H9 (cell line): ENCODE results near the gene NHSL1. TPM values are rescaled to one million over a fixed set of nuclear protein-coding genes. Genes with fewer than 3 reads are reported as not detected.

Source experiments
- DNase-seq: peaks from one replicate; pipeline ENCODE4 v3.0.0-alpha.2; 2017
- H2AFZ ChIP-seq: one replicate; pipeline ENCODE4 v1.6.1; 2013; ENCODE audit warnings: mild to moderate bottlenecking, low read length, control low read depth, moderate library complexity
- H2AK5ac ChIP-seq: 2 replicates; pipeline ENCODE4 v1.6.1; 2013; ENCODE audit warnings: low read length, control low read depth, mixed read lengths; ENCODE audit not compliant: insufficient read length
- H2BK120ac ChIP-seq: one replicate; pipeline ENCODE4 v1.6.1; 2013; ENCODE audit warnings: low read depth, mild to moderate bottlenecking, low read length, control low read depth, inconsistent platforms; ENCODE audit not compliant: poor library complexity, severe bottlenecking
- H2BK12ac ChIP-seq: 2 replicates; pipeline ENCODE4 v1.6.1; 2013; ENCODE audit warnings: low read length, control low read depth, mixed read lengths, low read depth; ENCODE audit not compliant: insufficient read length
- H2BK15ac ChIP-seq: 2 replicates; pipeline ENCODE4 v1.6.1; 2013; ENCODE audit warnings: low read depth, low read length, control low read depth
- H2BK20ac ChIP-seq: one replicate; pipeline ENCODE4 v1.6.1; 2013; ENCODE audit warnings: low read depth, mild to moderate bottlenecking, low read length, control low read depth, inconsistent platforms; ENCODE audit not compliant: poor library complexity, severe bottlenecking
- H2BK5ac ChIP-seq: 2 replicates; pipeline ENCODE4 v1.6.1; 2013; ENCODE audit warnings: low read length, control low read depth, mixed read lengths; ENCODE audit not compliant: insufficient read length
- H3K14ac ChIP-seq: 2 replicates; pipeline ENCODE4 v1.6.1; 2013; ENCODE audit warnings: low read length, control low read depth; ENCODE audit not compliant: insufficient read depth
- H3K18ac ChIP-seq: 2 replicates; pipeline ENCODE4 v1.6.1; 2013; ENCODE audit warnings: low read depth, mild to moderate bottlenecking, mixed read lengths, low read length, control low read depth; ENCODE audit not compliant: insufficient read length
- H3K23ac ChIP-seq: 2 replicates; pipeline ENCODE4 v1.6.1; 2013; ENCODE audit warnings: low read length, control low read depth, mixed read lengths, low read depth; ENCODE audit not compliant: insufficient read length
- H3K23me2 ChIP-seq: 2 replicates; pipeline ENCODE4 v1.6.1; 2013; ENCODE audit warnings: low read depth, mild to moderate bottlenecking, mixed read lengths, low read length, control low read depth; ENCODE audit not compliant: insufficient read length, poor library complexity, severe bottlenecking
- H3K27ac ChIP-seq: 2 replicates; pipeline ENCODE4 v1.5.1; 2013; ENCODE audit warnings: low read length, control low read depth, mixed read lengths, low read depth; ENCODE audit not compliant: insufficient read length
- H3K27me3 ChIP-seq: 2 replicates; pipeline ENCODE4 v1.6.1; 2013; ENCODE audit warnings: low read length, control low read depth, inconsistent platforms; ENCODE audit not compliant: insufficient read depth
- H3K4ac ChIP-seq: 2 replicates; pipeline ENCODE4 v1.6.1; 2013; ENCODE audit warnings: low read depth, mild to moderate bottlenecking, control low read depth, inconsistent platforms, low read length, moderate library complexity
- H3K4me1 ChIP-seq: 2 replicates; pipeline ENCODE4 v1.6.1; 2013; ENCODE audit warnings: low read length, control low read depth, inconsistent platforms; ENCODE audit not compliant: insufficient read depth
- H3K4me2 ChIP-seq: 2 replicates; pipeline ENCODE4 v1.6.1; 2013; ENCODE audit warnings: low read length, control low read depth, mixed read lengths; ENCODE audit not compliant: insufficient read length, insufficient read depth
- H3K56ac ChIP-seq: 2 replicates; pipeline ENCODE4 v1.6.1; 2013; ENCODE audit warnings: low read depth, mild to moderate bottlenecking, mixed read lengths, low read length, control low read depth; ENCODE audit not compliant: insufficient read length
- H3K79me1 ChIP-seq: 2 replicates; pipeline ENCODE4 v1.6.1; 2013; ENCODE audit warnings: low read depth, mild to moderate bottlenecking, moderate library complexity, low read length, control low read depth, inconsistent platforms; ENCODE audit not compliant: insufficient read depth, poor library complexity, severe bottlenecking
- H3K79me2 ChIP-seq: 2 replicates; pipeline ENCODE4 v1.6.1; 2013; ENCODE audit warnings: low read length, control low read depth, inconsistent platforms; ENCODE audit not compliant: insufficient read depth
- H3K9ac ChIP-seq: 2 replicates; pipeline ENCODE4 v1.6.1; 2013; ENCODE audit warnings: low read length, control low read depth, mixed read lengths; ENCODE audit not compliant: insufficient read length; ENCODE audit errors: extremely low read depth
- H3K9me3 ChIP-seq: one replicate; pipeline ENCODE4 v1.6.1; 2013; ENCODE audit warnings: low read depth, low read length, inconsistent platforms; ENCODE audit not compliant: control insufficient read depth
- H3T11ph ChIP-seq: one replicate; pipeline ENCODE4 v1.6.1; 2013; ENCODE audit warnings: mild to moderate bottlenecking, low read length, control low read depth, inconsistent platforms
- H4K20me1 ChIP-seq: one replicate; pipeline ENCODE4 v1.6.1; 2013; ENCODE audit not compliant: control insufficient read depth, insufficient read length, insufficient read depth
- H4K5ac ChIP-seq: 2 replicates; pipeline ENCODE4 v1.6.1; 2013; ENCODE audit warnings: low read depth, mild to moderate bottlenecking, mixed read lengths, low read length, control low read depth; ENCODE audit not compliant: insufficient read length
- H4K8ac ChIP-seq: replicated peaks from 2 replicates; pipeline ENCODE4 v1.6.1; 2013; ENCODE audit warnings: low read length, control low read depth, mixed read lengths, low read depth; ENCODE audit not compliant: insufficient read length
- H4K91ac ChIP-seq: 2 replicates; pipeline ENCODE4 v1.6.1; 2013; ENCODE audit warnings: low read depth, mild to moderate bottlenecking, moderate library complexity, mixed read lengths, low read length, control low read depth; ENCODE audit not compliant: insufficient read length
- H3K27ac Mint-ChIP-seq, 3 experiments: 2 replicates in 2 of 3; 3 replicates in 1 of 3; pipeline ENCODE4 v1.8.0; 2020 to 2021; ENCODE audit warnings: mixed read lengths in 3 of 3, mild to moderate bottlenecking in 1 of 3, moderate library complexity in 1 of 3
- H3K27me3 Mint-ChIP-seq: 2 replicates; pipeline ENCODE4 v1.8.0; 2021; ENCODE audit warnings: low read depth, mild to moderate bottlenecking, moderate library complexity, mixed read lengths
- H3K36me3 Mint-ChIP-seq, 3 experiments: 2 replicates in 2 of 3; 3 replicates in 1 of 3; pipeline ENCODE4 v1.8.0; 2020 to 2021; ENCODE audit warnings: low read depth in 3 of 3, mixed read lengths in 3 of 3; ENCODE audit not compliant: insufficient read depth in 1 of 3
- H3K4me1 Mint-ChIP-seq, 2 experiments: 2 replicates each; pipeline ENCODE4 v1.8.0; 2020; ENCODE audit warnings: mixed read lengths in 2 of 2
- H3K4me3 Mint-ChIP-seq, 2 experiments: 2 replicates in 1 of 2; 3 replicates in 1 of 2; pipeline ENCODE4 v1.8.0; 2020 to 2021; ENCODE audit warnings: mild to moderate bottlenecking in 2 of 2, mixed read lengths in 2 of 2, moderate library complexity in 1 of 2
- H3K9me3 Mint-ChIP-seq, 2 experiments: 2 replicates in 1 of 2; 3 replicates in 1 of 2; pipeline ENCODE4 v1.8.0; 2020; ENCODE audit warnings: mild to moderate bottlenecking in 2 of 2, mixed read lengths in 2 of 2, moderate library complexity in 1 of 2
- CTCF ChIP-seq: fragments of 200-600 bp; sonication (generic); conservative IDR thresholded peaks from 3 replicates; pipeline ENCODE4 v1.8.0; 2021; ENCODE audit warnings: antibody characterized with exemption, mild to moderate bottlenecking
- WGBS: extraction: QIAGEN DNeasy Blood & Tissue Kit; methylation state at CpG from one replicate; pipeline ENCODE4 v1.1.7; 2013; ENCODE audit warnings: missing lambda C conversion rate, low lambda C conversion rate, mixed read lengths; ENCODE audit not compliant: insufficient read length; ENCODE audit errors: extremely low coverage; 5-methylcytosine and 5-hydroxymethylcytosine counted together
- total RNA-seq: library from RNA; stranded (reverse); gene quantifications from 2 replicates; pipeline ENCODE4 v1.2.1, GENCODE V29; 2021

Gene NHSL1
- total RNA-seq, 1 experiment from 2014 or later = 28.7 TPM

- H2BK15ac ChIP-seq = no peak overlapping the region
- WGBS = no CpG with 5 or more reads among the region's 5 CpGs
- H3K27ac Mint-ChIP-seq = no peak overlapping the region
Measured at GRCh38 chr6:138393871-138394783, 105.2 kb downstream of the NHSL1 start.

More at GRCh38 chr6:138393871-138394783, 105.2 kb downstream of the NHSL1 start:
- no peaks in the 10 kb centered on the region for H4K20me1 ChIP-seq
- Mint-ChIP-seq H3K4me3 (no peak overlapping the region), H3K4me1 (peaks cover 1 to 4% of the 10 kb centered on the region in 2 experiments), H3K9me3 (no peaks in the 10 kb centered on the region), H3K36me3 (no peaks in the 10 kb centered on the region), H3K27me3 (no peaks in the 10 kb centered on the region)
- H4K91ac ChIP-seq = no peak overlapping the region
- H2BK120ac ChIP-seq = no peak overlapping the region
- no peak overlapping the region for H3T11ph ChIP-seq
- no peak overlapping the region for H3K4me2 ChIP-seq
- no peak for DNase-seq
- no peak overlapping the region for H3K18ac ChIP-seq
- TF ChIP-seq CTCF = no peak
- H3K79me2 ChIP-seq = no peaks in the 10 kb centered on the region
- H3K27ac ChIP-seq = no peak overlapping the region
- H3K27me3 ChIP-seq = no peaks in the 10 kb centered on the region
- H3K23me2 ChIP-seq = no peaks in the 10 kb centered on the region
- H4K5ac ChIP-seq = no peak overlapping the region
- H4K8ac ChIP-seq = no peak overlapping the region
- no peak overlapping the region for H2BK20ac ChIP-seq
- no peaks in the 10 kb centered on the region for H3K79me1 ChIP-seq
- H3K14ac ChIP-seq = no peak overlapping the region
- no peak overlapping the region for H2BK12ac ChIP-seq
- no peak overlapping the region for H3K56ac ChIP-seq
- H3K9me3 ChIP-seq = no peaks in the 10 kb centered on the region
- no peaks in the 10 kb centered on the region for H3K4me1 ChIP-seq
- no peak overlapping the region for H2BK5ac ChIP-seq
- H2AK5ac ChIP-seq = no peak overlapping the region
- H3K9ac ChIP-seq = no peak overlapping the region
- H3K4ac ChIP-seq = no peak overlapping the region
- H3K23ac ChIP-seq = no peak overlapping the region
- no peak overlapping the region for H2AFZ ChIP-seq
